Stomach (tissue), 9 donors: ENCODE data around the gene LRMDA. TPM values are rescaled to one million over a fixed set of nuclear protein-coding genes. Genes with fewer than 3 reads are reported as not detected.

Source experiments
- DNase-seq, 2 donors: peaks; one replicate each; pipeline versions ENCODE4 v3.0.0 to v3.0.0-alpha.2; 2013 to 2019
- H3K27ac ChIP-seq, 5 donors: fragments of 200-600 bp in 4 of 5; sonication (generic) in 4 of 5; one replicate each; pipeline ENCODE4 v1.5.1; 2013 to 2019; ENCODE audit warnings: mild to moderate bottlenecking in 1 of 5, moderate library complexity in 1 of 5
- H3K27me3 ChIP-seq, 3 donors: fragments of 200-600 bp; sonication (generic); one replicate each; pipeline ENCODE4 v1.5.1; 2017 to 2019; ENCODE audit warnings: mixed run types in 1 of 3
- H3K36me3 ChIP-seq, 4 donors: fragments of 200-600 bp; sonication (generic); 1 replicate in 3 of 4; 2 replicates in 1 of 4; pipeline ENCODE4 v1.5.1; 2016 to 2019
- H3K4me1 ChIP-seq, 4 donors: fragments of 200-600 bp; sonication (generic); one replicate each; pipeline ENCODE4 v1.5.1; 2016 to 2019
- H3K4me3 ChIP-seq, 4 donors: fragments of 200-600 bp; sonication (generic) in 3 of 4; one replicate each; pipeline ENCODE4 v1.5.1; 2016 to 2019; ENCODE audit warnings: mild to moderate bottlenecking in 1 of 4
- H3K9me3 ChIP-seq, 4 donors: fragments of 200-600 bp; sonication (generic); one replicate each; pipeline ENCODE4 v1.5.1; 2016 to 2019
- EP300 ChIP-seq: sonication (generic); formaldehyde crosslinking; IDR thresholded peaks from one replicate; pipeline ENCODE4 v1.6.1; 2017; ENCODE audit warnings: antibody characterized with exemption
- POLR2A ChIP-seq, 4 donors: fragments of 450-650 bp; IDR thresholded peaks; one replicate each; pipeline ENCODE4 v1.6.1; 2016; ENCODE audit warnings: antibody characterized with exemption in 4 of 4, control low read depth in 2 of 4, mild to moderate bottlenecking in 1 of 4, moderate library complexity in 1 of 4
- POLR2AphosphoS5 ChIP-seq, 3 donors: sonication (generic); formaldehyde crosslinking; IDR thresholded peaks; one replicate each; pipeline ENCODE4 v1.6.1; 2016; ENCODE audit warnings: antibody characterized with exemption in 3 of 3
- WGBS, 5 donors: extraction: QIAGEN DNeasy Blood & Tissue Kit in 3 of 5; methylation state at CpG; one replicate each; pipeline versions ENCODE4 v1.1.5 to v1.1.7; 2013 to 2018; 5-methylcytosine and 5-hydroxymethylcytosine counted together
- intact Hi-C: fragments of 100-400 bp; cut with DNase I; formaldehyde crosslinking; loops from one replicate; pipeline ENCODE4 v1.15.1; 2023; ENCODE audit warnings: low total_unique reads
- polyA plus RNA-seq, 3 donors: library from polyadenylated mRNA; stranded (reverse); fragments of 200-250 nt; gene quantifications; one replicate each; pipeline ENCODE4 v1.2.3, GENCODE V29; 2013
- total RNA-seq, 5 donors: library from RNA; depleted of rRNA; stranded (reverse); fragments of >200 nt; gene quantifications; one replicate each; pipeline versions ENCODE4 v1.1.0 to v1.2.3, GENCODE V29; 2014 to 2016
- TF ChIP-seq, protein P1 (sequence below), 7 experiments: fragments of 450-650 bp in 4 of 7; fragments of 200-600 bp in 3 of 7; sonication (generic) in 3 of 7; IDR thresholded peaks; one replicate each; pipeline ENCODE4 v1.5.1; 2016 to 2019; ENCODE audit warnings: antibody characterized with exemption in 7 of 7, control low read depth in 2 of 7, mild to moderate bottlenecking in 1 of 7
- donor health status: healthy with polysubstance abuse.
- donor health status: Bipolar disorder and iron deficiency.
- donor health status: healthy.

The LRMDA gene
- total and polyA plus RNA-seq, 8 donors: 1.3 to 30.2 (median 13.6) TPM; not detected in 1

- H3K9me3 ChIP-seq: no peaks in the 10 kb centered on the region
- TF ChIP-seq, protein P1, sequence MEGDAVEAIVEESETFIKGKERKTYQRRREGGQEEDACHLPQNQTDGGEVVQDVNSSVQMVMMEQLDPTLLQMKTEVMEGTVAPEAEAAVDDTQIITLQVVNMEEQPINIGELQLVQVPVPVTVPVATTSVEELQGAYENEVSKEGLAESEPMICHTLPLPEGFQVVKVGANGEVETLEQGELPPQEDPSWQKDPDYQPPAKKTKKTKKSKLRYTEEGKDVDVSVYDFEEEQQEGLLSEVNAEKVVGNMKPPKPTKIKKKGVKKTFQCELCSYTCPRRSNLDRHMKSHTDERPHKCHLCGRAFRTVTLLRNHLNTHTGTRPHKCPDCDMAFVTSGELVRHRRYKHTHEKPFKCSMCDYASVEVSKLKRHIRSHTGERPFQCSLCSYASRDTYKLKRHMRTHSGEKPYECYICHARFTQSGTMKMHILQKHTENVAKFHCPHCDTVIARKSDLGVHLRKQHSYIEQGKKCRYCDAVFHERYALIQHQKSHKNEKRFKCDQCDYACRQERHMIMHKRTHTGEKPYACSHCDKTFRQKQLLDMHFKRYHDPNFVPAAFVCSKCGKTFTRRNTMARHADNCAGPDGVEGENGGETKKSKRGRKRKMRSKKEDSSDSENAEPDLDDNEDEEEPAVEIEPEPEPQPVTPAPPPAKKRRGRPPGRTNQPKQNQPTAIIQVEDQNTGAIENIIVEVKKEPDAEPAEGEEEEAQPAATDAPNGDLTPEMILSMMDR (IDR thresholded peaks at IDR 0.05): no peak
- TF ChIP-seq POLR2A (IDR thresholded peaks at IDR 0.05): no peak
- no peak for TF ChIP-seq POLR2AphosphoS5 (IDR thresholded peaks at IDR 0.05)
- no peak for TF ChIP-seq EP300
- peaks cover 16 to 56% (median 44%) of the 10 kb centered on the region in 4 donors for H3K4me1 ChIP-seq
- H3K27ac ChIP-seq: peak overlapping the region in 4 of 5 donors; percentile 50 to 77 (median 62)
- 19 to 36% (median 27%) methylated on average over 4 of the region's 4 CpGs for WGBS, 5 donors
- no peaks in the 10 kb centered on the region for H3K27me3 ChIP-seq
- intact Hi-C loops: no loop called here
- DNase-seq: peak in 1 of 2 donors; percentile 20
- peak overlapping the region in 1 of 4 donors; percentile 3 for H3K4me3 ChIP-seq
- no peaks in the 10 kb centered on the region for H3K36me3 ChIP-seq
Measured at GRCh38 chr10:76430061-76430645, 998.7 kb downstream of the LRMDA start.

GRCh38 chr10:76432016-76433012, 1000.9 kb downstream of the LRMDA start:
- WGBS, 5 donors: 69 to 86% (median 83%) methylated on average over 7 of the region's 7 CpGs
- TF ChIP-seq, protein P1 (IDR thresholded peaks at IDR 0.05): no peak
- TF ChIP-seq EP300 (no peak), POLR2A (IDR thresholded peaks at IDR 0.05) (no peak), POLR2AphosphoS5 (IDR thresholded peaks at IDR 0.05) (peak in 1 of 3 donors; percentile 49)
- H3K4me3 ChIP-seq: no peak overlapping the region
- no peaks in the 10 kb centered on the region for H3K27me3 ChIP-seq
- DNase-seq: peak in 1 of 2 donors; percentile 21
- intact Hi-C loops: no loop called here
- H3K9me3 ChIP-seq: no peaks in the 10 kb centered on the region
- peak overlapping the region in 4 of 5 donors; percentile 37 to 72 (median 58) for H3K27ac ChIP-seq
- H3K36me3 ChIP-seq: no peaks in the 10 kb centered on the region
- peaks cover 16 to 66% (median 49%) of the 10 kb centered on the region in 4 donors for H3K4me1 ChIP-seq

- Histone ChIP-seq H3K27me3 (no peaks in the 10 kb centered on the region), H3K4me3 (no peak overlapping the region), H3K9me3 (no peaks in the 10 kb centered on the region), H3K27ac (peak overlapping the region in 4 of 5 donors; percentile 14 to 72 (median 58)), H3K4me1 (peaks cover 16 to 64% (median 46%) of the 10 kb centered on the region in 4 donors), H3K36me3 (no peaks in the 10 kb centered on the region)
- 55 to 72% (median 64%) methylated on average over 8 of the region's 8 CpGs for WGBS, 5 donors
- intact Hi-C loops: no loop called here
- TF ChIP-seq, protein P1 (IDR thresholded peaks at IDR 0.05): no peak
- TF ChIP-seq EP300: no peak
- no peak for TF ChIP-seq POLR2AphosphoS5 (IDR thresholded peaks at IDR 0.05)
- TF ChIP-seq POLR2A (IDR thresholded peaks at IDR 0.05): no peak
- DNase-seq: peak; percentile 49 to 82
Measured at GRCh38 chr10:76433161-76434005, 1002.0 kb downstream of the LRMDA start.

- 81 to 89% (median 85%) methylated on average over 1 of the region's 1 CpG for WGBS, 5 donors
- no peaks in the 10 kb centered on the region for H3K36me3 ChIP-seq
- intact Hi-C loops: no loop called here
- TF ChIP-seq POLR2A (IDR thresholded peaks at IDR 0.05): no peak
- TF ChIP-seq POLR2AphosphoS5 (IDR thresholded peaks at IDR 0.05): no peak
- TF ChIP-seq, protein P1 (IDR thresholded peaks at IDR 0.05): no peak
- no peak for TF ChIP-seq EP300
- no peaks in the 10 kb centered on the region for H3K9me3 ChIP-seq
- H3K4me1 ChIP-seq: peaks cover 7 to 47% (median 33%) of the 10 kb centered on the region in 4 donors
- no peaks in the 10 kb centered on the region for H3K27me3 ChIP-seq
- H3K27ac ChIP-seq: no peak overlapping the region
- no peak overlapping the region for H3K4me3 ChIP-seq
- no peak for DNase-seq
Measured at GRCh38 chr10:76435157-76435556, 1003.7 kb downstream of the LRMDA start.
